PC-3 (cell line): ENCODE data around the gene UBTD1. TPM values are rescaled to one million over a fixed set of nuclear protein-coding genes. Genes with fewer than 3 reads are reported as not detected.

ENCODE experiments used
- ATAC-seq: fragments of 200-7000 bp; cut with Tn5 transposase; 2 replicates; pipeline ENCODE4 v1.9.1; 2020; ENCODE audit warnings: mild to moderate bottlenecking, moderate library complexity
- BruUV-seq: library from RNA; stranded (reverse); fragments of 400-500 nt; replicated peaks from 2 replicates; lab custom pipeline; 2021; lab: Mats Ljungman, UMichigan
- CTCF ChIA-PET: fragments of 300-600 bp; sonication (Branson Sonifier 250); formaldehyde crosslinking; loops from one replicate; lab custom pipeline; 2022; ENCODE audit warnings: antibody characterized with exemption; lab: Charles Lee
- POLR2A ChIA-PET: fragments of 300-600 bp; sonication (Branson Sonifier 250); formaldehyde crosslinking; loops from one replicate; lab custom pipeline; 2022; ENCODE audit warnings: antibody characterized with exemption; ENCODE audit not compliant: unreplicated experiment; lab: Charles Lee
- DNase-seq: peaks from one replicate; pipeline ENCODE4 v3.0.0-alpha.2; 2015
- H2AFZ ChIP-seq: fragments of 300-600 bp; sonication (generic); 2 replicates; pipeline ENCODE4 v1.6.0; 2016; ENCODE audit warnings: antibody characterized with exemption, low read length
- H3F3A ChIP-seq: fragments of 300-600 bp; sonication (generic); one replicate; pipeline ENCODE4 v1.6.0; 2017; ENCODE audit warnings: antibody characterized with exemption, low read length, control low read depth, mild to moderate bottlenecking; ENCODE audit not compliant: unreplicated experiment
- H3K27ac ChIP-seq: fragments of 300-600 bp; sonication (generic); 2 replicates; pipeline ENCODE4 v1.5.1; 2016; ENCODE audit warnings: mild to moderate bottlenecking, low read length
- H3K27me3 ChIP-seq: fragments of 300-600 bp; sonication (generic); 2 replicates; pipeline ENCODE4 v1.6.1; 2016; ENCODE audit warnings: low read length, mixed read lengths
- H3K36me3 ChIP-seq: fragments of 300-600 bp; sonication (generic); 2 replicates; pipeline ENCODE4 v1.6.1; 2016; ENCODE audit warnings: low read depth, mixed run types, low read length, mixed read lengths
- H3K4me1 ChIP-seq: fragments of 300-600 bp; sonication (generic); 2 replicates; pipeline ENCODE4 v1.5.1; 2016; ENCODE audit warnings: low read length; ENCODE audit not compliant: insufficient read depth
- H3K4me2 ChIP-seq: fragments of 300-600 bp; sonication (generic); 2 replicates; pipeline ENCODE4 v1.6.0; 2016; ENCODE audit warnings: low read length
- H3K4me3 ChIP-seq: fragments of 300-600 bp; sonication (generic); 2 replicates; pipeline ENCODE4 v1.5.1; 2016; ENCODE audit warnings: mild to moderate bottlenecking, low read length, mixed read lengths
- H3K79me2 ChIP-seq: fragments of 300-600 bp; sonication (generic); 2 replicates; pipeline ENCODE4 v1.6.1; 2017; ENCODE audit warnings: low read length, mixed read lengths
- H3K9ac ChIP-seq: fragments of 300-600 bp; sonication (generic); 2 replicates; pipeline ENCODE4 v1.6.0; 2016; ENCODE audit warnings: mild to moderate bottlenecking, low read length
- H3K9me2 ChIP-seq: fragments of 300-600 bp; sonication (generic); replicated peaks from 2 replicates; pipeline ENCODE4 v1.6.1; 2016; ENCODE audit warnings: mixed run types, low read length, mixed read lengths
- H3K9me3 ChIP-seq: fragments of 300-600 bp; sonication (generic); 2 replicates; pipeline ENCODE4 v1.6.1; 2016; ENCODE audit warnings: low read length, mixed read lengths
- H4K20me1 ChIP-seq: fragments of 300-600 bp; sonication (generic); 2 replicates; pipeline ENCODE4 v1.6.1; 2016; ENCODE audit warnings: low read length, mixed read lengths
- CTCF ChIP-seq: fragments of 300-600 bp; sonication (generic); conservative IDR thresholded peaks from 2 replicates; pipeline ENCODE4 v1.5.1; 2017; ENCODE audit warnings: antibody characterized with exemption, low read depth, mild to moderate bottlenecking, low read length
- EZH2 ChIP-seq: fragments of 300-600 bp; sonication (generic); IDR thresholded peaks from one replicate; pipeline ENCODE4 v1.6.1; 2017; ENCODE audit warnings: antibody characterized with exemption, mild to moderate bottlenecking, low read length; ENCODE audit not compliant: unreplicated experiment
- EZH2phosphoT487 ChIP-seq: fragments of 300-600 bp; sonication (generic); IDR thresholded peaks from 2 replicates; pipeline ENCODE4 v1.6.1; 2018; ENCODE audit warnings: mild to moderate bottlenecking, antibody characterized with exemption, low read length, borderline replicate concordance
- intact Hi-C: fragments of 100-400 bp; cut with micrococcal nuclease; formaldehyde crosslinking; loops from 2 replicates; pipeline ENCODE4 v1.9.0; 2023
- total RNA-seq: library from RNA; depleted of rRNA; stranded (reverse); fragments of >200 nt; gene quantifications from 2 replicates; pipeline ENCODE4 v1.2.3, GENCODE V29; 2014

UBTD1 gene
- total RNA-seq, 1 experiment from 2014 or later, result 18.5 TPM

- ATAC-seq, result 0 out of 2 replicates have a peak, but pooled peaks have one; percentile 30
Observed at GRCh38 chr10:97534746-97535367, 36.1 kb downstream of the UBTD1 start.

GRCh38 chr10:97537186-97537869 lies 38.6 kb downstream of the UBTD1 start:
- Histone ChIP-seq H3K27ac (no peak overlapping the region), H3K9me3 (no peaks in the 10 kb centered on the region), H4K20me1 (no peaks in the 10 kb centered on the region), H2AFZ (no peak overlapping the region), H3K27me3 (no peaks in the 10 kb centered on the region), H3F3A (no peaks in the 10 kb centered on the region), H3K36me3 (no peaks in the 10 kb centered on the region; the same call in 1 of the 2 replicates), H3K4me2 (no peak overlapping the region), H3K4me1 (peaks cover 25% of the 10 kb centered on the region), H3K4me3 (no peak overlapping the region), H3K79me2 (peaks cover 12% of the 10 kb centered on the region; the same call in 1 of the 2 replicates), H3K9ac (no peak overlapping the region), H3K9me2 (no peaks in the 10 kb centered on the region)
- POLR2A ChIA-PET, result no interaction called here
- TF ChIP-seq CTCF, result no peak
- TF ChIP-seq EZH2, result no peak
- no peak for TF ChIP-seq EZH2phosphoT487
- no TSS peak for BruUV-seq
- intact Hi-C loops, result loop anchor here (5.0 kb wide), 1 partner anchor 75 kb away; no protein-coding TSS in a partner anchor
- ATAC-seq, result no peak
- CTCF ChIA-PET, result no interaction called here
- no peak for DNase-seq

More at GRCh38 chr10:97534746-97535367, 36.1 kb downstream of the UBTD1 start:
- TF ChIP-seq EZH2, result no peak
- peak; percentile 74 for TF ChIP-seq CTCF
- no peak for TF ChIP-seq EZH2phosphoT487
- H3K9ac ChIP-seq, result no peak overlapping the region
- H2AFZ ChIP-seq, result no peak overlapping the region
- intact Hi-C loops, result loop anchor here (5.0 kb wide), 1 partner anchor 73 kb away; no protein-coding TSS in a partner anchor
- ChIA-PET POLR2A (no interaction called here), CTCF (interaction anchor here (1.0 kb wide), 1 partner anchor 19 kb away, joined by 3 read pairs; no protein-coding TSS in a partner anchor)
- no peaks in the 10 kb centered on the region for H3F3A ChIP-seq
- H3K4me3 ChIP-seq, result no peak overlapping the region
- no peak overlapping the region for H3K4me2 ChIP-seq
- H3K27ac ChIP-seq, result no peak overlapping the region
- no peaks in the 10 kb centered on the region for H3K9me2 ChIP-seq
- no TSS peak for BruUV-seq
- H3K36me3 ChIP-seq, result no peaks in the 10 kb centered on the region; the same call in 1 of the 2 replicates
- no peaks in the 10 kb centered on the region for H4K20me1 ChIP-seq
- peak; percentile 42 for DNase-seq
- no peaks in the 10 kb centered on the region for H3K79me2 ChIP-seq
- H3K9me3 ChIP-seq, result no peaks in the 10 kb centered on the region
- H3K27me3 ChIP-seq, result no peaks in the 10 kb centered on the region
- peaks cover 11% of the 10 kb centered on the region for H3K4me1 ChIP-seq
